ENCODE results near the gene FAM222B. TPM values are rescaled to one million over a fixed set of nuclear protein-coding genes. Genes with fewer than 3 reads are reported as not detected.
A peak's percentile ranks its signal among the peaks of the same experiment; 100 is the strongest.

FAM222B gene
- total and polyA plus RNA-seq, 9 of the 15 experiments (the other 6 are each of a cell fraction or from before 2014, with no cell fraction given): 4.0 to 34.6 (median 7.5) TPM

DNA sequence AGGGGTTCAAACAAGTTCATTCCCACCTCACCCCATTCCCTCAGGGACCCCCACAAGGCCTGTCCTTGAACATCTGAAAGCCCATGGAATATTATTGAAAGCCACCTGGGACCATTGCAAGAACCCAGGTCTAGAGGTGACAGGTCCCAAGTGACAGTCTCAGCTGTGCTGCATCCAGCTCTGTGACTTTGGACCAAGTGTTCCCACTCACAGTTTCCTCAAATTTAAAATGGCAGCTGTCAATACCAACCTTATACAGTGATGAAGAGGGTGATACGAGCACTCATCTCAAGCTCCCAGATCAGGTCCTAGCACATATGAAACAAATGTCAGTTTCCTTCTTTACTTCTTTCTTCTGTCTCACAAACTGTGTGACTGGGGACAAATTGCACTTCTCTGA lies 21.4 kb upstream of the FAM222B start (continued):
- TF ChIP-seq, protein P1, sequence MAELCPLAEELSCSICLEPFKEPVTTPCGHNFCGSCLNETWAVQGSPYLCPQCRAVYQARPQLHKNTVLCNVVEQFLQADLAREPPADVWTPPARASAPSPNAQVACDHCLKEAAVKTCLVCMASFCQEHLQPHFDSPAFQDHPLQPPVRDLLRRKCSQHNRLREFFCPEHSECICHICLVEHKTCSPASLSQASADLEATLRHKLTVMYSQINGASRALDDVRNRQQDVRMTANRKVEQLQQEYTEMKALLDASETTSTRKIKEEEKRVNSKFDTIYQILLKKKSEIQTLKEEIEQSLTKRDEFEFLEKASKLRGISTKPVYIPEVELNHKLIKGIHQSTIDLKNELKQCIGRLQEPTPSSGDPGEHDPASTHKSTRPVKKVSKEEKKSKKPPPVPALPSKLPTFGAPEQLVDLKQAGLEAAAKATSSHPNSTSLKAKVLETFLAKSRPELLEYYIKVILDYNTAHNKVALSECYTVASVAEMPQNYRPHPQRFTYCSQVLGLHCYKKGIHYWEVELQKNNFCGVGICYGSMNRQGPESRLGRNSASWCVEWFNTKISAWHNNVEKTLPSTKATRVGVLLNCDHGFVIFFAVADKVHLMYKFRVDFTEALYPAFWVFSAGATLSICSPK (IDR thresholded peaks at IDR 0.05; ENCODE audit: borderline replicate concordance): no peak
- TF ChIP-seq, protein P2, sequence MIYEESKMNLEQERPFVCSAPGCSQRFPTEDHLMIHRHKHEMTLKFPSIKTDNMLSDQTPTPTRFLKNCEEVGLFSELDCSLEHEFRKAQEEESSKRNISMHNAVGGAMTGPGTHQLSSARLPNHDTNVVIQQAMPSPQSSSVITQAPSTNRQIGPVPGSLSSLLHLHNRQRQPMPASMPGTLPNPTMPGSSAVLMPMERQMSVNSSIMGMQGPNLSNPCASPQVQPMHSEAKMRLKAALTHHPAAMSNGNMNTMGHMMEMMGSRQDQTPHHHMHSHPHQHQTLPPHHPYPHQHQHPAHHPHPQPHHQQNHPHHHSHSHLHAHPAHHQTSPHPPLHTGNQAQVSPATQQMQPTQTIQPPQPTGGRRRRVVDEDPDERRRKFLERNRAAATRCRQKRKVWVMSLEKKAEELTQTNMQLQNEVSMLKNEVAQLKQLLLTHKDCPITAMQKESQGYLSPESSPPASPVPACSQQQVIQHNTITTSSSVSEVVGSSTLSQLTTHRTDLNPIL (CRISPR knock-in tag; IDR thresholded peaks at IDR 0.05): 0 out of 2 replicates have a peak, but pooled peaks have one; percentile 21
- TF ChIP-seq ATF1 (CRISPR knock-in tag; IDR thresholded peaks at IDR 0.05) (no peak), ATF1 (tag; IDR thresholded peaks at IDR 0.05) (no peak), CREM (IDR thresholded peaks at IDR 0.05; ENCODE audit: low read depth) (no peak), NFRKB (IDR thresholded peaks at IDR 0.05; ENCODE audit: low read depth) (peak; percentile 15; the same call in 1 of the 2 replicates), JUND (IDR thresholded peaks at IDR 0.05; ENCODE audit: borderline replicate concordance, low read depth, low read length) (no peak), JUND (tag; IDR thresholded peaks at IDR 0.05; ENCODE audit: borderline replicate concordance, low read depth, low read length) (0 out of 3 replicates have a peak, but pooled peaks have one; percentile 25), POLR3G (IDR thresholded peaks at IDR 0.05; ENCODE audit: extremely low read depth, insufficient read length, insufficient replicate concordance) (no peak)
- TF ChIP-seq, protein P3, sequence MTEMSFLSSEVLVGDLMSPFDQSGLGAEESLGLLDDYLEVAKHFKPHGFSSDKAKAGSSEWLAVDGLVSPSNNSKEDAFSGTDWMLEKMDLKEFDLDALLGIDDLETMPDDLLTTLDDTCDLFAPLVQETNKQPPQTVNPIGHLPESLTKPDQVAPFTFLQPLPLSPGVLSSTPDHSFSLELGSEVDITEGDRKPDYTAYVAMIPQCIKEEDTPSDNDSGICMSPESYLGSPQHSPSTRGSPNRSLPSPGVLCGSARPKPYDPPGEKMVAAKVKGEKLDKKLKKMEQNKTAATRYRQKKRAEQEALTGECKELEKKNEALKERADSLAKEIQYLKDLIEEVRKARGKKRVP (CRISPR knock-in tag; IDR thresholded peaks at IDR 0.05): no peak
- TF ChIP-seq, protein P4, sequence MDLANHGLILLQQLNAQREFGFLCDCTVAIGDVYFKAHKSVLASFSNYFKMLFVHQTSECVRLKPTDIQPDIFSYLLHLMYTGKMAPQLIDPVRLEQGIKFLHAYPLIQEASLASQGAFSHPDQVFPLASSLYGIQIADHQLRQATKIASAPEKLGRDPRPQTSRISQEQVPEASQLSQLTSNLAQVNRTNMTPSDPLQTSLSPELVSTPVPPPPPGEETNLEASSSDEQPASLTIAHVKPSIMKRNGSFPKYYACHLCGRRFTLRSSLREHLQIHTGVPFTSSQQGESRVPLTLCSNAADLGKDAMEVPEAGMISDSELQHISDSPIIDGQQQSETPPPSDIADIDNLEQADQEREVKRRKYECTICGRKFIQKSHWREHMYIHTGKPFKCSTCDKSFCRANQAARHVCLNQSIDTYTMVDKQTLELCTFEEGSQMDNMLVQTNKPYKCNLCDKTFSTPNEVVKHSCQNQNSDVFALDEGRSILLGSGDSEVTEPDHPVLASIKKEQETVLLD (IDR thresholded peaks at IDR 0.05): no peak

Data from K562 (cell line).